KMS-11 (cell line): ENCODE data around the gene FCHSD1.
A peak's percentile ranks its signal among the peaks of the same experiment; 100 is the strongest.

Experiments used
- H2AFZ ChIP-seq: fragments of 200-600 bp; sonication (generic); 2 replicates; pipeline ENCODE4 v1.6.1; 2016; ENCODE audit warnings: antibody characterized with exemption, mixed run types, low read depth
- H3K27ac ChIP-seq: fragments of 200-600 bp; sonication (generic); 2 replicates; pipeline ENCODE4 v1.6.1; 2016; ENCODE audit warnings: mild to moderate bottlenecking, mixed run types
- H3K27me3 ChIP-seq: fragments of 200-600 bp; sonication (generic); 2 replicates; pipeline ENCODE4 v1.6.1; 2017; ENCODE audit warnings: mild to moderate bottlenecking, low read depth, mixed run types, moderate library complexity; ENCODE audit not compliant: insufficient read depth
- H3K36me3 ChIP-seq: fragments of 200-600 bp; sonication (generic); 2 replicates; pipeline ENCODE4 v1.6.1; 2017; ENCODE audit warnings: mild to moderate bottlenecking, mixed run types; ENCODE audit not compliant: insufficient read depth
- H3K4me1 ChIP-seq: fragments of 200-600 bp; sonication (generic); 2 replicates; pipeline ENCODE4 v1.6.1; 2016; ENCODE audit warnings: mild to moderate bottlenecking, low read depth, mixed run types; ENCODE audit not compliant: poor library complexity, severe bottlenecking
- H3K4me2 ChIP-seq: fragments of 200-600 bp; sonication (generic); 2 replicates; pipeline ENCODE4 v1.7.0; 2016; ENCODE audit warnings: mild to moderate bottlenecking, mixed run types
- H3K4me3 ChIP-seq: fragments of 200-600 bp; sonication (generic); IDR thresholded peaks from 2 replicates; pipeline ENCODE4 v1.6.1; 2017; ENCODE audit warnings: low read depth, low read length, mixed read lengths; ENCODE audit not compliant: insufficient read depth
- H3K79me2 ChIP-seq: fragments of 200-600 bp; sonication (generic); 2 replicates; pipeline ENCODE4 v1.6.1; 2016; ENCODE audit warnings: low read depth, mixed run types; ENCODE audit not compliant: insufficient read depth
- H3K9ac ChIP-seq: fragments of 200-600 bp; sonication (generic); 2 replicates; pipeline ENCODE4 v1.6.1; 2016; ENCODE audit warnings: mild to moderate bottlenecking, mixed run types
- H4K20me1 ChIP-seq: fragments of 200-600 bp; sonication (generic); 2 replicates; pipeline ENCODE4 v1.6.1; 2016; ENCODE audit warnings: mild to moderate bottlenecking, mixed run types; ENCODE audit not compliant: insufficient read depth
- TF ChIP-seq, protein P1 (sequence below): fragments of 200-600 bp; sonication (generic); conservative IDR thresholded peaks from 2 replicates; pipeline ENCODE4 v1.6.1; 2017; ENCODE audit warnings: low read depth, mild to moderate bottlenecking, antibody characterized with exemption, low read length, moderate library complexity, mixed read lengths

FCHSD1 gene

DNA sequence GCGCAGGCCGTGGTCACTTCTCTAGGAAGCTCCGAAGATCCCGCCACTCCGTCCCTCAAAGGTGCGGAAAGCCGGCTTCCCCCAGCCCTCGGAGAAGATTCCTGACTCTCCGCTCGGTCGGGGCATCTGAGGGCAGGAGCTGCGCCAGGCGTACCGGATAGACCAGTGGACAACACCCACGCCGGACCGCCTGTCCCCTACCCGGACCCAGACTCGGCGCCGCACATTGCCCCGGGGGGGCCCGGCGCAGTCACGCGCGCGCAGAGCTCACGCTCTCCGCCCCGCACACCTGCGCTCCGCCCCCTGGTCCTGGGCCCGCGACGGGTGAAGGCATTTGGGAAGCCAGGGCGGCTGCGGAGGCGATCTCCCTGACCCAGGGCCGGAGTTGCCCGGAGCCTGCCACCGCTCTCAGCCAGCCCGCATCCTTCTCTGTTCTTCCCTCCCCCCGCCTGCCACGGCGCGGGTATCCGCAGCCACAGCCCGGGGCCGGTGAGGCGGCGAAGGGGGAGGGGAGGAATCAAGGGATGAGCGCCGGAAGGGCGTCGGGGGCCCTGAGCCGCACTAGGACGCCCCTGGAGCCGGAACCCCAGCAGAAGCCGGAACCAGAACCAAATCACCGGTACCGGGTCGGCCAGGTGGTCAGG, 14.0 kb downstream of the FCHSD1 start:
- no peak overlapping the region for H3K9ac ChIP-seq
- peak overlapping the region; percentile 77 for H3K4me2 ChIP-seq
- TF ChIP-seq, protein P1, sequence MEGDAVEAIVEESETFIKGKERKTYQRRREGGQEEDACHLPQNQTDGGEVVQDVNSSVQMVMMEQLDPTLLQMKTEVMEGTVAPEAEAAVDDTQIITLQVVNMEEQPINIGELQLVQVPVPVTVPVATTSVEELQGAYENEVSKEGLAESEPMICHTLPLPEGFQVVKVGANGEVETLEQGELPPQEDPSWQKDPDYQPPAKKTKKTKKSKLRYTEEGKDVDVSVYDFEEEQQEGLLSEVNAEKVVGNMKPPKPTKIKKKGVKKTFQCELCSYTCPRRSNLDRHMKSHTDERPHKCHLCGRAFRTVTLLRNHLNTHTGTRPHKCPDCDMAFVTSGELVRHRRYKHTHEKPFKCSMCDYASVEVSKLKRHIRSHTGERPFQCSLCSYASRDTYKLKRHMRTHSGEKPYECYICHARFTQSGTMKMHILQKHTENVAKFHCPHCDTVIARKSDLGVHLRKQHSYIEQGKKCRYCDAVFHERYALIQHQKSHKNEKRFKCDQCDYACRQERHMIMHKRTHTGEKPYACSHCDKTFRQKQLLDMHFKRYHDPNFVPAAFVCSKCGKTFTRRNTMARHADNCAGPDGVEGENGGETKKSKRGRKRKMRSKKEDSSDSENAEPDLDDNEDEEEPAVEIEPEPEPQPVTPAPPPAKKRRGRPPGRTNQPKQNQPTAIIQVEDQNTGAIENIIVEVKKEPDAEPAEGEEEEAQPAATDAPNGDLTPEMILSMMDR: no peak
- peak overlapping the region; percentile 98 for H2AFZ ChIP-seq
- H4K20me1 ChIP-seq: no peaks in the 10 kb centered on the region
- H3K4me3 ChIP-seq: no peak overlapping the region
- peaks cover 14% of the 10 kb centered on the region for H3K79me2 ChIP-seq
- no peaks in the 10 kb centered on the region for H3K27me3 ChIP-seq
- H3K27ac ChIP-seq: no peak overlapping the region
- H3K4me1 ChIP-seq: peaks cover 28% of the 10 kb centered on the region
- no peaks in the 10 kb centered on the region for H3K36me3 ChIP-seq

DNA sequence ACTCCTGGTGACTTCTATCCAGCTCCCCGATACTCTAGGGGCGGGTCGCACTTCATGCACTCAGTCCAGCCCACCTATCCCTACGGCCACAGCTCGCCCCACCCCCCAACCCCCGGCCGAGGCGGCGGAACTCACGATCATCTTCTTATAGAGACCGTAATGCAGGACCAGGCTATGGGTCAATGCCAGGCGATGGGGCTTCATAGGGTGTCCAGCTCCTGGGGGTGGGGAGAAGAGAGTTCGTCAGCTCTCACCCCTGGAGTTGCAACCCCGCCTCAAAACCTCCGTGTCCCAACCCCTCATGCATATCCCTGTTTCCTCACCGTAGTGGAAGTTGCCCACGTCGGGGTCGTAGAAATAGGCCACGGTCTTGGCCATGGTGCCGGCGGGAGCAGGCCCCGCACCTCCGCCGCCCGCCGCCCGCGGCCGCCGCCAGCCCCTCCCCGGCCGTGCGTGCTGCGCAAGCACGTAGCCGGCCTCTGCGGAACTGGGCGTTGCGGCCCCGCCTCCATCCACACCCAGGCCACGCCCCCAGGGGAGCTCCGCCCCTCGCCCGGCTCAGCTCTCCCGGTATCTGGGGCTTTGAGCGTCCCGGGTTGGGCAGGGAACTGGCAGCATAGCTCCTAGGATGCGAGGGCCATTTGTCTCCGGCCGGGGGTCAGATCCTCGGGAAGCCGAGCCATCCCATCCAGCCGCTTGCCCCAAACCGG, 14.7 kb downstream of the FCHSD1 start, which contains the start of the genes HDAC3 and RELL2:
Gene HDAC3, minus strand, starts transcription at position 437 of the 710 bp plus-strand sequence. Its CDS starts 59 bp downstream, at position 378.
Gene RELL2, plus strand, starts transcription at position 585 of the 710 bp plus-strand sequence. CDS start 1,229 bp downstream, outside the sequence.
- peaks cover 21% of the 10 kb centered on the region for H3K4me1 ChIP-seq
- H3K79me2 ChIP-seq: peaks cover 14% of the 10 kb centered on the region
- TF ChIP-seq, protein P1: no peak
- H3K4me2 ChIP-seq: peak within 1 kb of the TSS; percentile 77
- no peak within 1 kb of the TSS for H3K4me3 ChIP-seq
- peak within 1 kb of the TSS; percentile 41; the same call in 1 of the 2 replicates for H3K9ac ChIP-seq
- no peaks in the 10 kb centered on the region for H4K20me1 ChIP-seq
- no peak within 1 kb of the TSS for H3K27ac ChIP-seq
- H3K36me3 ChIP-seq: no peaks in the 10 kb centered on the region
- H3K27me3 ChIP-seq: no peaks in the 10 kb centered on the region
- H2AFZ ChIP-seq: peak within 1 kb of the TSS; percentile 98

DNA sequence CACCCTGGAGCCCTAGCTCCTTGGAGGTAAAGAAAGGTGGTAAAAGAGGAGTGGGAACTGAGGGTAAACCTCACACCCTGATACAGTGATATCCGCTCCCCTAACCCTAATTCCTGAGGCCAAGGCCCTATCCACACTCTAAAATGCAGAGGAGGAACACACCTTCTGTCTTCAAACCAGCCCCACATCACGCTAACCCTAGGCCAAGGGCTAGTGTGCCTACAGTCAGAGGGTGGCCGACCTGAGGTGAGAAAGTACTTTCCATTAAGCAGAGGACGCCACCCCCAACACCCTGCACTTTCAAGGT, 15.2 kb downstream of the FCHSD1 start:
- H3K27ac ChIP-seq: no peak overlapping the region
- H4K20me1 ChIP-seq: no peaks in the 10 kb centered on the region
- H3K4me1 ChIP-seq: peaks cover 21% of the 10 kb centered on the region
- TF ChIP-seq, protein P1: no peak
- H3K4me2 ChIP-seq: peak overlapping the region; percentile 77
- H3K36me3 ChIP-seq: no peaks in the 10 kb centered on the region
- H3K4me3 ChIP-seq: no peak overlapping the region
- H3K9ac ChIP-seq: peak overlapping the region; percentile 41; the same call in 1 of the 2 replicates
- no peaks in the 10 kb centered on the region for H3K27me3 ChIP-seq
- peak overlapping the region; percentile 98; the same call in 1 of the 2 replicates for H2AFZ ChIP-seq
- H3K79me2 ChIP-seq: peaks cover 14% of the 10 kb centered on the region

DNA sequence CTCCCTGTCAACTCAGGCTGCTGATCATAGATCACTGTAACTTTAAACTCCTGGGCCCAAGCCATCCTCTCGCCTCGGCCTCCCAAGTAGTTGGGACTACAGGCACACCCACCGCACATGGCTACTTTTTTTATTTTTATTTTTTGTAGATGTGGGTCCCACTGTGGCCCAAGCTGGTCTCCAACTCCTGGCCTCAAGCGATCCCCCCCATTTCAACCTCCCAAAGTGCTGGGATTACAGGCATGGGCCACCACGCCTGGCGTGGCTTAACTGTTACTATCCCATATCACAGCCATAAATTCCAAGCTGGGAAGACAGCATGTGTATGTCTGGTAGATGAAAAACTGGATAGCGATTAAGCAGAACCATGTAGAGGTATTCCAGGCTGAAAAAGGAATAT, 15.6 kb downstream of the FCHSD1 start:
- Histone ChIP-seq H3K36me3 (no peaks in the 10 kb centered on the region), H3K4me3 (no peak overlapping the region), H3K27ac (no peak overlapping the region), H4K20me1 (no peaks in the 10 kb centered on the region), H3K4me2 (peak overlapping the region; percentile 77), H3K79me2 (peaks cover 14% of the 10 kb centered on the region), H3K27me3 (no peaks in the 10 kb centered on the region), H3K9ac (no peak overlapping the region), H3K4me1 (peaks cover 21% of the 10 kb centered on the region), H2AFZ (no peak overlapping the region)
- TF ChIP-seq, protein P1: no peak
